Stimulated activated CD4-positive, alpha-beta T cell treated with anti-CD3 and anti-CD28 coated beads, Interleukin-15, amount 100 ng/mL, for 24 hours (primary cell): ENCODE results near the gene CERK.

ENCODE experiments used
- DNase-seq: peaks from one replicate; pipeline ENCODE4 v3.0.0-alpha.2; 2020

Gene CERK

DNA sequence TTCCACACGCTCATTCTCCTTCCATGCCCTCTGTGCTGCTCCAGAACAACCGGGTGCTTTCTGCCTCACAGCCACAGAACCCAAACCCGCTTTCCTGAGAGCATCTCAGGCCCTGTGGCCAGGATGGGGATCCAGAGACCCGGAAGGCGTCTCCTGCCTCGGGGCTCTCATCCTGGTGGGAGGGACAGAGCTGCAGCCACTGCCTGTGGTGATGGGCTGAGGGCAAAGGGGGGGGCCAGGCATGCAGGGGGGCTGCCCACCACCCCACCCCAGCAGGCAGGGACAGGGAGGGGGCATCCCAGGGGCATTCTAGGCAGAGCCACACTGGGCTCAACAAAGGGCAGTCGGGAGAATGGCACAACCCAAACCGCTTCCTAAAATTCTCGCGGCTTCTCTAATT lies 41.4 kb downstream of the CERK start:
- no peak for DNase-seq

DNA sequence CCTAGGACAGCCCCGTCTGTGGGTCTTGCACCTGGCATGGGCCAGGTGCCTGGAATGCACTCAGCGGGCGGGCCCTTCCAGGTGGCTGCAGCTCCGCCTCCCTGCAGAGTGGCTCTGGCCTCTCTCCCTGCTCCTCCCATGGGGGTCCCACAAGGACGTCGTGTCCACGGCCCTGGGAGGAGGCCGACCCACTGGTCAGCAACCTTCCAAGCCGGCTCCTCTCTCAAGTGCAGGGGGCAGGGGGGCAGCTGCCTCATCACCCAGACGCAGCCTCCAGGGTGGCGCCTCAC lies 41.9 kb downstream of the CERK start:
- no peak for DNase-seq

DNA sequence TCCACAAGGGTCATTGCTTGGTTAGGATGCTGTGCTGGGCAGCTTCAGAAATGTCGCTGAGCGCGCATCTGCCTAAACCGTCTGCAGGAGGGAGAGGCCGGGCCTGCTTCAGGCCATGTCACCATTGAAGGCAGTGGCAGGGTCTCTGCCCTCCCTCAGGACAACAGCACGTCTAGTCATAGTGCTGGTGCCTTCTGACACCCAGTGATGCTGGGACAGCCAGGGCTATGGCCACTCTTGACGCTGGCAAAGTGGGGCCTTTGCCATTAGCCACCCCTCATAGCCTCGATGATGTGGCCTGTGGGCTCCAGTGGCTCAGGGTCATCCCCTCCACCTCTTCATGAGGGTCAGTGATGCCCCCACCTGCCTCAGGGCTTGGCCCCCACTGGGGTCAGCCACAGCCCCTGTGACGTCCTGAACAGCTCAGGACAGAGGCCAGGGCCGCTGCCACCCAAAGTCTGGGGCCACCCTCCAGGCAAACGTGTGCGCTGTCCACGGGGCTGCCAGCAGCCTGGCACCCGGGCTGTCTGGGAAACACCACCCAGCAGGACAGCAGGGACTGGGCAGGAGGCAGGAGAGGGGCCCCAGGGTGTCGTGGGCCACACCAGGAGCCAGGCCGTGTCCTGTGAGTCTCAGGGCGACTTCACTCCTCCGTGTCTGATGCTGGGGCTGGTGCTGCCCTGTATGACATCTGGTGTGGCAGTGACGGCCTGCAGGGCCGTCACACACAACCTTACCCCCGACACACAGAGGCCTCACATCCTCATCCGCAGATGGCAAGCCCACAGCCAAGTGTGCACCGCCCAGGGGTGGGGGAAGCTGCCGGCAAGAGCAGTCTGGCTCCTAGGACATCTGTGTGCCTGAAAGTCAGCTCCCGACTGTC lies 42.5 kb downstream of the CERK start:
- DNase-seq = no peak

DNA sequence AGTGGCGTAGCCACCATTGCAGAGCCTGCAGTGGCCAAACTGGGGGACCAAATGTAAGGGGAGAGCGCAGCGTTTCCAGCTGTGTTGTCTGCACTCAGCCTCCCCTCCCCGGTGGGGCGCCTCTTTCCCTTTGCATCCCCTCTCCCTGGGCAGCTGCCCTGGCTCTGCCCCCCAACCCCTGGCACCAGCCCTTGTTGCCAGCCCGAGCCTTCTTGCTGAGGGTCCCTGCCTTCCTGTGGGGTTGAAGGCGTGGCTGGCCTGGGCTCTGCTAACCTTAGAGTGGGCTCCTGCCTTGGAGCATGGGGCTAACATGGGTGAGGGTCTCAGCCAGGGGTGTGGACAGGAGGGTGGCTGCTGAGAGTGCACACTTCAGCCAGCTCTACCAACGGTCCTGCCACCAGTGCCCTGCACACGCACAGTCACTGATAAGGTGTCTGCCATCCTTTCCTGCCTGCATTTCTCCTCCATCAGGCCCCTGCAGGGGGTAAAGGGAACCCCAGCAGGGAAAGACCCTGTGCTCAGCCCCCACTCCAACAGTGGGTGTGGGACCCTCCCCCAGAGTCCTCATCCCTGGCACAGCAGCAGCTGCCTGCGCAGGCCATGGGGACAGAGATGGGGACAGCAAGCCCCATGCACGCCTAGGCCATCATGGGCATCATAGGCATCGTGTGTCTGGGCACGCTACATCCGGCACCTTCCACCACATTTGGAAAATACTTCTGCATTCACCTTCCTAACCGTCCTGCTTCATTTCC lies 43.5 kb downstream of the CERK start:
- no peak for DNase-seq

DNA sequence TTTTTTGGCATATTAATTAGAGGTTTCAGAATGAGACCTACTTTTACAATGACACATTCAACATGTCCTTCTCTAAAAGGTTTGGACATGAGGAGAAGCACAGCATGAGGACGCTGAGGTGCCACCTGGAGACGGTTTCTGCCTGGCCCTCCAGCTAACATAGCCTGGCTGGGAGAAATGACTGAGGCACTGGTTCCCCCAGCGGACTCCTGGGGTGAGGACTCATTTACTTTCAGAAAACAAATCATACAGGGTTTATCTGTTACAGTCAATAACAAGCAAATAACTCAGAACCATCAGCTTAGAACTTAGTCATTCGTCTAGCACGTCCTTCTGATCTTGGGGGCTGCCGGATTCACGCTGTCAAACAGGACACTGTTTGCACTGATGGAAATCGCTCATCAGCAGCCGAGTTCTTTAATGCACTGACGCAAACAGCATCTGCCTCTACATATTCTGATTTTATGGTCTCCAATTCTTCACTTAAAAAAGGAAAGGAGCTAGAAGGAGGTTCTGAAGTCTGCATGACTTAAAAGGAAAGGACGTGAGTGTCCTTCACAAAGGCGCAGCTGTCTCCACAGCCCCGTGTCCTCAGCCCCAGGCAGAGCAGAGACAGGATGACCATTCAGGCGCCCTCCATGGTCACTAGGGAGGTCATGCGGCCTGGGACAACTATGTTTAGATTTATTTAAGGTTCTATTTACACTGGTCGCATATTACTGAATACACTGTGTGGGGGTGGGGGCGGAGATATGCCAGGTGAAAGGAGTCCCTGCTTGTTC lies 44.2 kb downstream of the CERK start:
- DNase-seq = no peak

DNA sequence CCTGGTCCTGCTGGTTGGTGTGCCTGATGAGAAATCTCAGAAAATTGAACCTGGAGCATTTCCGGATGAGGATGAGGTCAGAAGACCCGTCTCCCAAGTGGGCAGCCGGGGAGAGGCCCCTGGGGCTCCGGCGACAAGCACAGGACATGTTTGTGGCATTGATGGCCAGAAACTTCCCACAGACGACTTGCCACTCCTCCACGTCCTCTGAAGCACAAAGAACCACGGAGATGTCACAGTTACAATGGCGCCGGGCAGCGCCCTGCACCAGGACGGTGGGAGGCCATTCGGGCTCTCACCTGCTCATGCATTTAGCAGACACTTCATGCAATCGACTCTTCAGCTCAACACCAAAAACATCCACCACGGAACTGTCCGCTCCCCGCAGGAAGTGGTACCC lies 46.5 kb downstream of the CERK start:
- no peak for DNase-seq

DNA sequence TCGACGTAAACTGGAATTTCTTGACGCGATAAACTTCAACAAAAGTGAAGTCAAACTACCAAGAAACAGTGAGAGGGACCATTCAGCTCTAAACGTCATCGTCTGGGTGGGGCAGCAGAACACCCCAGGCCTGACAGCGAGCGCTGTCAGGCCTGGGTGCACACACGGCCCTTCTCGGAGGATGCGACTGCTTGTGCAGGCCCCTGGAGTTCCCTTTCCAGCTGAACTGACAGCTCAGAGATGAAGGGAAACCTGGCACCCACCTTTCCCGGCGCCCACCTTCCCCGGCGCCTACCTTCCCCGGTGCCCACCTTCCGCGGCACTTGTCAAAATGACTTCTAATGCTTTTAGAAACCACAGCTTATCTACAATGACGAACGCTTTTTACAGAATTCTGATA lies 47.9 kb downstream of the CERK start:
- no peak for DNase-seq

DNA sequence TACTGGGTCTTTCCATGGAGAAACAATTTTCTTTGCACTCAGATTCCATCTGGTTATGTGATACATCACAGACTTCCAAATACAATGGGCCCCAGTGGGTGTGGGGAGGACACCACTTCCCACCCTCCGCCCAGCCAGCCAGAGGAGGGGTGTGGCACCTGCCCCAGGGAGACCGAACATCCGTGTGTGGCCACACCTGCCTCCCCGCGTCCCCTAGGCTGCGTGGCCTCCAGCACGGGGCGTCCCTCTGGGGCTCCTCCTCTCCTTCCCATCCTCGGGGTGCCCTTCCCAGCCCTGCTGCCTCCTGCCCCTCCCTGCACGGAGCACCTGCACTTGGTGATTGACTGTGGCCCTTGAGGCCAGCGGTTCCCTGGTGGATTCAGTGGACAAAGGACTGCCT lies 49.1 kb downstream of the CERK start:
- no peak for DNase-seq

DNA sequence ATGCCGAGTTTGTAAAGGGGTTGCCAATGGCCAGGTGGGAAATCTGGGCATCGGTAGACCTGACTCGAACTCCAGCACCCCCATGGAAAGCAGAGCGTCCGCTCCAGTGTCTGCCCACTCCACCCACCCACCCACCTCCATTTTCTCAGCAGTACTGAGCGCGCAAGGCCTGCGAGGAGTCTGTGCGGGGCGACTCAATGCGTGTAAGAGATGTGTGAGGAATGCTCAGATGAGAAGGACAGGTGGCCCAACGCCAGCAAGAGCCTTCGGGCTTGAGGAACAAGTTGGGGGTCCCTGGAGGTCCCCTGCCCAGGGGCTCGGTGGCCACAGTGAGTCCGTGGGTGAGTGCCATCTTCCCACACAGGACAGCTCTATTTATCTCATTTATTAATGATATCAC lies 50.6 kb downstream of the CERK start:
- no peak for DNase-seq

DNA sequence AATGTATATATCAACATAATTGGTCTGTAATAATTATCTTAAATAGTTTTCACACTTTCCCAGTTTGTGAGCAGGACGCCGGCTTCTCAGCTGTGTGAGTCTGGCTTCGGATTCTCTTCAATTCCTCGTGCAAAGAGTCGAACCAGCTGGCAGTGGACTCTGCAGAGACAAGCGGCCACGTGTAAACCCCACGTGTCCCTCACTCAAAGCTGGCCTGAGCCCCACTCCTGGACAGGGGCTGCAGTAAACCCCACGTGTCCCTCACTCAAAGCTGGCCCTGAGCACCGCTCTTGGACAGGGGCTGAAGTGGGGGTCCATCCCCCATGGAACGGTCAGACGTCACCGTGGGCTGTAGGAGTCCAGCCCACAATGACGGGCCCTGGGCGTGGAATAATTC lies 51.0 kb downstream of the CERK start:
- DNase-seq = no peak

DNA sequence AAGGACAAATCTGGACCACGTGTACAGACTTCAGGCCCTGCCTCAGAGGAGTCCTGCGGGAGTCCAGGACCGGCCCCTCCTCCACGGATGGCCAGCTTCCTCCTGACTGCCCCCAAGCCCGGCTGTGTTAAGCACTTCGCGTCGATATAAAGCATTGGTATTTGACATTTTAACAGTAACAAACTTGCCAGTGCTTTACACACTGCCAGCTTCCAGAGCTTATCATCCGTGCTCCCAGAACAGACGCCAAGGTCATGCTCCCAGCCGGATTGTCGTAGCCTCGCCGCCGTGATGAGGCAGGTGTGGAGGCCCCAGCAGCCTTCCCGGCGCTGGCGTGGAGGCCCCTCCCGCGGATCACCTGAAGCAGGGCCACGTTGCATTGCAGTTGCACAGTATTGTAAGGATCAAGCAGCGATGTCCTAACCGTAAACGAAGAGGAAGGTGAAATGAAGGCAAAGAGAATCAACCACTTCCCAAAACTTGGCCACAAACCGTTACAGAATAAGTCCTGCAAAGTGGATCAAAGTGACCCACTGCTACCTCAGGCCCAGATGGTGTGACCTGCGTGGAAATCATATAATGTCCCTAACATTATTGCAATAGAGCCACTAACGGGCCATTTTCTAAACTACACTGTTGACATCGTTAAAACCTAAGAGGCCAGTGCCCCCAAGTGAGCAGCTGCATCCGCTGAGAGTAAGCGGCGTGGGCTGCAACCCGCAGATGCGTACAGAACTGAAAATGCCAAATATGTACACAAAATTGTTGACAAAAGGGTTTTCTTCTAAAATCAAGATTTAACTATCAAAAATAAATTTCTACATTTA lies 51.6 kb downstream of the CERK start:
- no peak for DNase-seq

DNA sequence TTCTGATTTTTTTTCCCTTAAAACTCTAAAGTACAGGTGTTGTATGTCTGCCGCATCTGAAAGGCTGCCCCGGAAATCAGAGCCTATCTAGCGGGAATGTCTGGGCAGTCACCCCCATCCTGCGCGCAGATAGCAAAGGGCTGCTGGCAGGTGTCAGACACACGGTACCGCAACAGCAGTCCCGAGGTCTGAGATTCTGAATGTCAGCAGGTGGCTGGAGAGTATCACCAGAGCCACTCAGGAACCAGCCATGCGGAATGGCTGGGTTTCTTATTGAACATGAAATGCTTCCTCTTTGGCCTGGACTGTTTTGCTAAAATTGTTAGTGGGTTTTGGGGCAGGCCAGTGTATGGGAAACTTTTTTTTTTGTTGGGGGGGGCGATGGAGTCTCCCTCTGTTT lies 53.3 kb downstream of the CERK start:
- no peak for DNase-seq

DNA sequence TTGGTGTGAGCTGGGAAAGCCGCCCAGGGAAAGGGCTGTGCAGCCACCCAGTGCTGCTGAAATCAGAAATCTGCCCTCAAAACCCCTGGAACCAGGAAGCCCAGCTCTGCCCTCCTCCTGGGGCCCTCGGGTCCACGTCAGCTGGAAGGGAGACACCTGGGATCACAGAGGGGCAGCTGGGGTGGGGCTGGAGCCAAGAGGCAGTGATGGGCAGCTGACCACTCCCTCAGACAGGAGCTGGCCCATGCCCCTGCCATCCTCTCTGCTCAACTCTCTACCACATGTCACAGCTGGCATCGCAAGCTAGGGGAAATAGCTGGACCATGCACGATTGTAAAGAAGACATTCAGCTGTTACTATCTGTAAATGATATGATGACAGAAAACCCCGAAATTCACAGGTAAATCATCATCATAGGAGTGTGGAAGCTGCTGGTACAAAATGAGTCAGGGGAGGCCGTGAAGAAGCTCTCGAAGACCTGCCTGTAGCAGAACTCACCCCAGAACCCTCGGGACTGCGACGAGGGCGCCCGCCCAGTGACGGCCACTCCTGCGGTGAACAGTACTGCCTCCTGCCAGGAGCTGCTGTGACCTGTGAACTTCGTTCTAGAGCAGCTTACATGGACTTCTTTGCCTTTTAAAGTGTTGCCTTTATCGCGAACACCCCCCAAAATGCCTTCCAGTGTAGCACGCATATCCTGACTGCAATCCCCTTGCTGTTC lies 55.9 kb downstream of the CERK start:
- no peak for DNase-seq

DNA sequence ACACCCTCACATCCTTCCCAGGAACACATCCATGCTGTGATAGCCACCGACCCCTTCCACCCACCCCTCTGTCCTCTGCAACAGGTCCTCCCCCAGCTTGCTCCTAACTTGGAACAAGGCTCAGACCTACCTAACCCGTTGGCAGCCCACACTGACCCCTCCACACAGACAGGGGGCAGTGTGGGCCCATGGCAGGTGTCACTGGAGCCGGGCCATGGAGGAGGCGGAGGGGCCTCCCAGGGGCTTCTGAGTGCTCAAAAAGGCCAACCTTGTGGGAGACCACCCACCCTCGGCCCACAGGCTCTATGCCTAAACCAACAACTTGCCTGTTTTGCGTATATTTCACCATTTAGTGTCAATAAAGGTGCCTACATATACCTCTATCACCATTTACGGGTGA lies 57.0 kb downstream of the CERK start:
- DNase-seq = peak; percentile 18

DNA sequence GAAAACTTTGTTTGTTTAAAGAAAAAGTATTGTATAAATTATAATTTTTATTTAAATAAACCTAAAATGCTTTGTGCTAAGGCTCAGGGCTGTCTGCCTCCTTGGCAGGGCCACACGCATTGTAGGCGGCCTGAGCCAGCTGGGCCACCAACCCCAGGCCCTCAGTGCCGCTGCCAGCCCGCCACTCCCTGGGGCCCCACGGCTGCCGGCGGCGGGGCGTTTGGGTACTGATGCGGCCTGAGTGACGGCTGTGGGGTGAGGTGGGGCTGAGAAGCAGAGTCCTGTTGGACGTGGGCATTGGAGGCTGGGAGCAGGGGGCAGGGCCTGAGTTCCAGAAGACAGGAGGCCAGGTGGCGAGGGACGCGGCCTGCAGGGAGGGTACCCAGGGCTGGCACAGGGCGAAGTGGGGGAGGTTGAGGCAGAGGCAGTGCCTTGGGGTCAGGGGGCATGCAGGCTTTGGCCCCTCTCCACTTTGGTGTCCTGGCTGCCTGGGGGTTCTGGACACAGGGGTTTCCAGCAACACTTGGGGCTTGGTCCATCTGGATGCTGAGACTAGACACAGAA lies 58.3 kb downstream of the CERK start:
- DNase-seq = no peak

DNA sequence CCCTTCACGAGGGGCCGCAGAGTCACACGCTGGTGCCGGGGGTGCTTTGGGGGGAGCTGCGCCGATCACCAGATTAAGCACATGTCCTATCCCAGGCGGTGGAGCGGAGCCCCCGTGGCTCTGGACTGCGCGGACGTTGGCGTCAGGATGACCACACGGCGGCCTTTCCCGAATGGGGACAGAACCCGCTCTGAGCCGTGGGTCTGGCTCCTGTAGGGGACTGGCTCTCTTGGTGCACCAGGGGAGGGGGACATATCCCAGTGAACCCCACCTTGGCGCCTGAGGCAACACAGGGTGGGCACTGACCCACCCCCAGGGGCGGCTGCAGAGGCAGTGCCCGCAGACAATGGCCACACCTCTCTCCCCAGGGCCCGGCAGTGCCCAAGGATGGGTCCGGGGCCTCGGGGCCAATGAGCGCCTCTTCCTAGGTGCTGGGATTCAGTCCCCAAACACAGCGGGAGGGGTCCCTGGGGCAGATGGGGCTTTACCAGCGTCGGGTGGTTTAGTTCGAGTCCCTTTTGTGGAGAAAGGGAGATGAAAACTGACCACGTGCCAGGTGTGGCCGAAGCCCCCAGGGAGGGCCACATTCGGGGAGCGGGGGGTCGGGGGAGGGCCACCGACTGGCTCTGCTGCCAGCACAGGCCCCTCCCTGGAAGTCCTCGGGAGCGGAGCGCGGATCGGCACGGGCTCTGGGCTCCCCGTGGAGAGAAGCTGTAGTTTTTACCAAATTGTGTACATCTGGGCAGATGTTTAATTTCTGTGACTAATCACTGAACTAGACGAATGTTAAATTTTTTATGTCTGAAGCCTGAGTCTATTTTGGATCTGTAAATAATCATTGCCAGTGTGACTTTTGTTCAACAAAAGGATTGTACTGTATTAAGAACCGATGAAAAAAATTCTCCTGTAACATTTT lies 59.0 kb downstream of the CERK start:
- no peak for DNase-seq

DNA sequence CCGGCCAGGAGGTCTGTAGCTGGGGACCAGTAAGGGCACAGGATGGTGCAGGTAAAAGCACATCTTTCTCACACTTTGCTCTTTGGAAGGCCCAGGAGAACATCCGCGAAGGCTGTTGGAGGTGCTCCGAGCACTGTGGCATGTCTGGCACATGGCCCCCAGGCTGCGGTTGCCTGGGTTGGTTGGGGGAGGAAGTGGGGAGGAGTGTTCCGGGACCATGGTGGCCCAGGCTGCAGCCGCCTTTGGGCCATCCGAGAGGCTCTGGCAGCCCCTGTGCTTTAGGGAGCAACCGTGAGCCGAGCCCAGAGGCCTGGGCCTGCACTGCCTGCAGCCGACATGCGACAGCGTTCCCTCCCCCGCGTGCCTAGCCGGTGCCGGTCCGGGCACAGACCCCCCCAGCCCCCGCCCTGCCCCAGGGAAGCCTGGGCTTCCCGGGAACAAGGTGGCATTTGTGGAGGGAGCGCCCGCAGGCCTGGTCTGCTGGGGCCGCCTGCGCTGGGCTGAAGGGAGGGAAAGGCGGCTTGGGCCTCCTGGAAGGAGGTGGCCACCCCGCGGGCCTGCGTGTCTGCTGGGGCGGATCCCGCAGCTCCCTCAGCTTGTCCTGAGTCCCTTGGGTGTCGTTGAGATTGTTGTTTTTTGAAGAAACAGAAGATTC lies 59.9 kb downstream of the CERK start:
- DNase-seq = peak; percentile 9

DNA sequence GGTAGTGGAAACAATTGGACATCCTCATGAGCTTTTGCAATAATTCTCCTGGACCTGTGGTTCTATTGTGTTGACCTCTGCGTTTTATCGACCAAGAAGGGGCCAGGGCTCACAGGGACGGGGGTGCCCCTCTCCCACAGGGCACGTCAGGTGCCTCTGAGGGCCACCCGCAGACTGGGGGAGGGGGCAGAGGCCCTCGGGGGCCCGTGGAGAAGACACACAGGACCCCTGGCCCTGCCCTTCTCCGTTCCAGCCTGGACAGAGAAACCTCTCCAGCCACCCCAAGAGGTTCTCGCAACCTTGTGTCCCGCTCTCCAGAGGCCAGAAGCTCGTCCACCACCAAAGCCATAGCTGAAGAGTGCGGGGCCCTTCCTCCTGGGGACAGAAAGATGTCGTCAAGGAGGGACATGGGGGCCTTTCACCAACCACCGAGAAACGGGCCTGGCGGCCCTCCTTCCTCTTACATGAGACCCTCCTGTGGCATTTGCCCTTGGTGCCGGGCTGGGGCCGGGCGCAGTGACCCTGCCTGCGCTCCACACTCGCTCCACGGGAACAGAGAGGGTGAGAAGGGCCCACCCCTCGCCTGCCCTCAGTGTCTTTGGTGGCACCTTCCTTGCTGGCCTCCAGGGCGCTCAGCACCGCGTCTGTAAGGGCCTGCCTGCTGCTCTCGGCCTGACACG lies 60.6 kb downstream of the CERK start:
- DNase-seq = no peak

DNA sequence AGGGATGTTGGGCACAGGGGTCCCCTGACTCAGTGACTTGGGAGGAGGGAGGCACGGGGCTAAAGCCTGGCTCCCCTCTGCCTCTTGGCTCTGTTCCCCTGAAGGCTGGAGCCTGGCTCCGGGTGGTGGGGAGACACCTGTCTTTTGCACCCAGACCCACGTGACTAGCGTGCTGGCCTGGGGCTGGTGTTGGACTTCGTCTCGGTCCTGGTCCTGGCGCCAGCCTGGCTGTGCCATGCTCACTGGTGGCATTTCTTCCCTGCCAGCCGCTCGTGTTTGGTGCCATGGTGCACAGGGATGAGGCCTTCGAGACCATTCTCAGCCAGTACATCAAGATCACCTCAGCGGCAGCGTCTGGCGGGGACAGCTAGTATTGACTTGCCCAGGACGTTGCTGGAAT lies 61.2 kb downstream of the CERK start:
- DNase-seq = no peak

DNA sequence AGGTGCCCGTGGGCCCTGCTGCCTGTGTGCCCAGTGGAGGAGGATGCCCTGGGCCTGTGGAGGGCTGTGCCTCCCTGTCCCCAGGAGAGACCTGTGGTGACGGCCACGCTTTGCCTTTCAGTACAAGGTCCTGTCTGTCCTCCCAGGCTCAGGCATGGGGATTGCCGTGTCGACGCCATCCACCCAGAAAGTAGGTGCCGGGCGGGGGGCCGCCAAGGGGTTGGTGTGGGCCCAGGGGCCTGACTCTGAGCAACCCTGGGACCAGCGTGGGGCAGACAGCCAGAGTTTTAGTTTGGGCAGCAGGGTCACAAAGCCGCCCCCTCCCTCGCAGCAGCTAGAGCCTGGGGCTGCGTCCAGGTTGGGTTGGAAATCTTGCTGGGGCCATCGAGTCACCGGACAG lies 61.6 kb downstream of the CERK start:
- DNase-seq = no peak
